HG03097 (cell line): ENCODE data around the gene PRR23E.

Experiments
- ATAC-seq: cut with Tn5 transposase; IDR thresholded peaks from one replicate; pipeline ENCODE4 v1.9.1; 2021; ENCODE audit not compliant: unreplicated experiment, low FRiP score

PRR23E gene

DNA sequence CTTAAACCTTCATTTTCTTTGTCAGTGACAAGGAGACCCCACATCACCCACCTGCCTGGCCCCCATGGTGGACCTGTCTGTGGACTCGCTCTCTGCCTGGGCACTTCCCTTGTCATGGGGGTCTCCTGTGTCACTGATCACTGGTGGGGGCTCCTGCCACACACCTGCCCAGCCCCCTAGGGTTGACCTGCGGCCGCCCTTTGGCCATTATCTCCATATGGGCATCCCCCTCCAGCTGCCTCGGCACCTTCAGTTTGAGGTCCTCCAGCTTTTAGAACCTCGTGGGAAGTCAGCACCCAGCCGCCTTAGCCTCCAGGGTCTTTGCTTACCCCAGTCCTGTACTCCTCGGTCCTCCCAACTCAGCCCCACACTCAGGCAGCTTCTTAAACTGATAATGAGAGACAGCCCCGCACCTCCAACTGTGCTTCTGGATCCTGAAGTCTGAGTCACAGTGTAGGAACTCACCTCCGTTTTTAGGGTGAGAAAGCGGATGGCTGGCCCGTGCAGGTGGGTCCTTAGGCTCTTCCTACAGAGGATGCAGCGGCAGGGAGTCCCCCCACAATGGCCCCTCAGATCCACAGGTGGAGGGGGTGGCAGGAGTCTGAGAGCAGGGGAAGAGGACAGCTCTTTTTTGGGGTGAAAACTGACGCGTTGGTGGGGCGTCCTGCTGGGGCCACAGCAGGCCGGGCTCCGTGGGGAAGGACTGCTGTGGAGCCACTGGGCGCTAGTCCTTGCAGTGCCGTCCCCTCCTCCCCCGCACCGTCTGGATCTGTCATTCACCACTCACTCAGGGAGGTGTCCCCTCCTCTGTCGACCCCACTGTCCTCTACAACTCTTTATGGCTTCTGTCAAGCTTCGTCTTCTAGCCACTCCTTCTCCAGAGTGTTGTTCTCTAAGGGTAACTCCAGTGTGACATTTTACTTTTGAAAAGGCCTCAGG, 8.7 kb upstream of the PRR23E start:
- no peak for ATAC-seq

DNA sequence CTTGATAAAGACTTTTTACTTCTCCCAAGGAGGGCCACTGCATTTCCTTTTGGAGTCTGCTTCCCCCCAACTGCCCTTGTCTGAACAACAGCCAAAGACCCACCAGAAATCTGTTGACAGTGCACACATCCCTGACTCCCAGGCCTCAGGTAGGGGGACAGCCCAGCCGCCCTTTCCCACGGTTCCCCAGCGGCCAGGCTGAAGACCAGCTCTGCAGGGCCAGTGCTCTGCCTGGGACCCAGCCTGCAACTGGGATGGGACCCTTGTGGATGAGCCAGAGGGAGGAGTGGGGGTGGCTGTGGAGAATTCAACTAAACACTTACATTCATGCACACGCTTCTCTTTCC, 8.1 kb upstream of the PRR23E start:
- ATAC-seq: no peak

DNA sequence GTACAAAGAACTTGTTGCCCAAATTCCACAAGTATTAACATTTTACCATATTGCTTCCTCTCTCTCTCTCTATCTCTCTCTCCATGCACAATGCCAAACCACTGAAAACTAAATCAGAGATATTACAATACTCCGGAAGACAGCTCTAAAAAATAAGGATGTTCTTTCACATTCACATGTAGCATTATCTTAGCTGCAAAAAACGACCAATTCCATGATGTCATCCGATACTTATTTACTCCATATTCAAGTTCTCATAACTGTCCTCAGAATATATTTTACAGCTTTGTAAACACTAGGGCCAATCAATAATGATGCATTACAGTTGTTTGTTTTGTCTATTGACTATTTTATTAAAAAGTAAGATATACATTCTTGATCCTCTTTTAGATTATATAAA, 7.7 kb upstream of the PRR23E start:
- no peak for ATAC-seq

DNA sequence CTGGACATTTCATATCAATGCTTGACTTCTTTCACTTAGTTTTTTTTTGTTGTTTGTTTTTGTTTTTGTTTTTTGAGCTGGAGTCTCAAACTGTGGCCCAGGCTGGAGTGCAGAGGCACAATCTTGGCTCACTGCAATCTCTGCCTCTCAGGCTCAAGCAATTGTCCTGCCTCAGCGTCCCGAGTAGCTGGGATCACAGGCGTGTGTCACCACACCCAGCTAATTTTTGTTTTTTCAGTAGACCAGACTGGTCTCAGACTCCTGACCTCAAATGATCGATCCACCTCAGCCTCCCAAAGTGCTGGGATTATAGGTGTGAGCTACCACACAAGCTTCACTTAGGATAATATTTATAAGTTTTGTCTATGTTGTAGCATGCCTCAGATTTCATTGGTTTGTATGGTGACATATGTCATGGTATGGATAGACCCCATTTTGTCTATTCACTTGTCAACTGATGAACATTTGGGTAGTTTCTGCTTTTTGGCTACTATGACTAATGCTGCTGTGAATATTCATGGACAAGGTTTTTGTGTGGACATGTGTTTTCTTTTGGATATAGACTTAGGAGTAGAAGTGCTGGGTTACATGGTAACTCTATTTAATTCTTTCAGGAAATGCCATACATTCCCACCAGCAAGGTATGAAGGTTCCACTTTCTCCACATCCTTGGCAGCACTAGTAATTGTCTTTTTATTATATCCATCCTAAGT, 6.8 kb upstream of the PRR23E start:
- no peak for ATAC-seq

GRCh38 chr3:127187316-127187715, 5.6 kb upstream of the PRR23E start:
- no peak for ATAC-seq

GRCh38 chr3:127193341-127193740, 410 bp downstream of the PRR23E start:
- ATAC-seq: no peak

- ATAC-seq: no peak
These were observed 844 bp downstream of the PRR23E start for GRCh38 chr3:127193775-127194174.

- no peak for ATAC-seq
These were observed 1.8 kb downstream of the PRR23E start for GRCh38 chr3:127194601-127195187.

- ATAC-seq: no peak
These were observed 2.5 kb downstream of the PRR23E start for GRCh38 chr3:127195417-127195816.

DNA sequence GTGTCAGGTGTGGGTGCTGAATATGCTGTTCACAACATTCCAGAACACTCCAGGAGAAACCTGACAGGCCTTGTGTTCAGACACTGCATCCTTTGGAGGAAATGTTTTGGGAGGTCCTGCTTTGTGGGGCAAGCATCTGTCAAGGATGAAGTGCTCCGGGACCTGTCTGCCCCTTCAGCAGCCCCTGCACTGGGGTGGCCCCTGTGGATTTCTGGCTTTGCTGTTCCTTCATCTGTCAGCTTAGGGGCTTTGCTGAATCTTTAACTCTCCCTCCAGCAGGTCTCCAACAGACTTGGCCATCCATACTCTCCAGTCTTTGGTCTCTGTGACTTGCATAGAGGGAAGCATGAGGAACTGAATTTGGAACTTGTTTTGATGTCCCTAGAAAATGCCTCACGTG, 3.1 kb downstream of the PRR23E start:
- ATAC-seq: no peak

- no peak for ATAC-seq
These were observed 3.8 kb downstream of the PRR23E start for GRCh38 chr3:127196466-127197299.

DNA sequence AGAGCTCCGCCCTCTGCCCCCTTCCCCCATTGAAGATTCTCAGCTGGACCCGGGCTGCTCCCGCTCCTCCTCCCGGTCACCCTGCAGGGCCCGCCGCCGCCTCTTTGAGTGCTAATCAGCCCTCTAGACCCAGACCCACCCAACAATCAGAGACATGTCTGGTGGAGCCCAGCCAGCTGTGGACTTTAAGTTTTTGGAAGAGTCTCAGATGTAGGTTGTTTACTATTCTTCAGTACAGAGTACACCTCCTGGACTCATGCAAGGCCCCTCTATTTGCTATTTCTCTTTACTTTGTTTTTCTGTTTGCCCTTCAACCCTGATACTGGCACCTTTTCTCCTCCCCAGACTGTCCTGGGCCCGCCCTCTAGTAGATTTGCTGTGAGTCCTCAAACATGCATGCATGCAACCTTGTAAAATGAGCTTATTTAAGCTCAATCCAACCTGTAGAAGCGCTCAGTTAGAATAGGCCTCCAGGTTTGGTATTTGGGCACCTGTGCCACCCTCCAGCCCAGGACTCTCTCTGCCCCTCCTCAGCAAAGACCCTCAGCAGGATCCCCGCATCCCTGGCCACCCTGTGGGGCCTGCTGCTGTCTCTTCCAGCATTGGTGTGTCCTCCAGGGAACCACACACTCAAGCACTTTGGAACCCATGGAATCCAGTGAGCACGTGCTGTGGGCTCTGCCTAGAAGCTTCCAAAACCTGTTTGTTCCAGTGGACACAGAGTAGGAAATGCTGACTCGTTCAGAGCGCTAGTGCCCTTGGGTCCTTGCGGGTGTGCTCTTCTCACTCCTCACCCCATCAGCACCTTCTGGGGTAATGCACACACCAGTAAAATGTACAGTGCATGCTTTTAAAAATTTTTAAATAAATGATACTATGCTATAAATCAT, 4.6 kb downstream of the PRR23E start:
- no peak for ATAC-seq

DNA sequence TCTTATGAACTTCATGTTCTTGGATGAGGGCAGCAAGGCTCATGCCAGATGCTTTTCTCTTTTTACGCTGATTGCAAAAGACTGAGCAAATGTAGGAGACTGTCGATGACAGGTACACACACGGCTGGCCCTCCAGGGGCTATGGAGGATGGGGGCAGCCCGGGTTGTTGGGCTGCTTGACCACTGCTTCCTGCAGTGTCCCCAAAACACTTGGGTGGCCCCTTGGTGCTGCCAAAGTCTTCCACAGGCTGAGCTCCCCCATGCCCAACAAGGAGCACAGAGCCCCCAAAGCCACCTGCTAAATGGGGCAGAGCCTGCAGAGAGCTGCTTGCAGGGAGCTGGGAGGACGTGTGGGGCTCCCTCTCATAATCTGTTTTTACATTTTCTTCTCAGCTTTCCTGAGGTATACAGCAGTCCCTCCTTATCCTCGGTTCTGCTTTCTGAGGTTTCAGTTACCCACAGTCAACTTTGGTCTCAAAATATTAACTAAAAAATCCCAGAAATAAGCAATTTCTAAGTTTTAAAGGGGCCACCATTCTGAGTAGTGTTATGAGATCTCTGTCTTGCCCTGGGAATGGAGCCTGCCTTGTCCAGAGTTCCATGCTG, 7.3 kb downstream of the PRR23E start:
- ATAC-seq: no peak

DNA sequence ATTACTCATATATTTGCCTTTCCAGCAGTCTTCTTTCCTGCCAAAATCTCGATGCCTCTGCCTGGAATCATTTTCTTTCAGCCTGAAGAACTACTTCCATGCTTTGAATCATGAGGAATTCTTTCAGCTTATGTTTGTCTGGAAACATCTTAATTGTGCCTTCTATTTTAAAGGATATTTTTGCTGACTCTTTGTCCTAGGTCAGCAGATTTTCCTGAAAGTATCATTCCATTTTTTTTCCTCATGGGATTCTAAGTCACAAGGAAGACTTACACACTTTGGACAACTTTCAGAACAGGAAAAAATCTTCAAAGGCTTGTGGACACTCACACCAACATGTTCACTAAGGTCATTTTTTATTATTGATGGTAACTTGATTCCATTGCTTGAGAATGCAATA, 10.1 kb downstream of the PRR23E start:
- ATAC-seq: no peak

DNA sequence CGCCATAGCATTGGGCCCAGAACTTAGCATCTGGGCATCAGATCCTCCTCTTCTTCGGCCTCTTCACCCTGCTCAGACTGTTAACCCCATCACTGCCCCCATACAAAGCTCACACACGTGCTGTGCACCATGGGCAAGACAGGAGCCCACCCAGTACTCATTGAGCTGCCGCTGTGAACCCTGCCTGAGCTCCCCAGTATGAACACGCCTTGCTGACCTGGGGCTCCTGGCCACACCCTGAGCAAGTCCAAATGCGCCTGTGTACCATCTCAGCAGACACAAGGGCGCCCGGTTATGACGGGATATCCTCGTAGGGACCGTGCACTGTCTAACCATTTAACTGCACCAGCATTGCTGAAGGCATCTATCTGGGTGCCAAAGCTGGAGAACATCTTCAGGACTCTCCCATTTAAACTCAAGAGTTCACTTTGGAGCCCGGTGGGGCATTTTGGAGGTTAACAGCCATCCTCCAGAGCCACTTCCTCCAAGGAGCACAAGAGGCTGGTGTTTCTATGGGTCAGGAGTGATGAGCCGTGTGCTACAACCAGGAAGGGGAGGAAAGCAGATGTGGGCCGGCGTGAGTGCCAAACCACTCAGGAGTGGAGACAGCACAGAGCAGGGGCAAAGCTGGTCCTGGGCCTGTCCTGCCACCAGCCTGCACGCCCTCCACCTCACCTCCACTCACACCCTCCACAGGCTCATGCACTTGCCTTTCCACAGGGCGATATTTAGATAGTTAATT, 12.1 kb downstream of the PRR23E start:
- no peak for ATAC-seq

DNA sequence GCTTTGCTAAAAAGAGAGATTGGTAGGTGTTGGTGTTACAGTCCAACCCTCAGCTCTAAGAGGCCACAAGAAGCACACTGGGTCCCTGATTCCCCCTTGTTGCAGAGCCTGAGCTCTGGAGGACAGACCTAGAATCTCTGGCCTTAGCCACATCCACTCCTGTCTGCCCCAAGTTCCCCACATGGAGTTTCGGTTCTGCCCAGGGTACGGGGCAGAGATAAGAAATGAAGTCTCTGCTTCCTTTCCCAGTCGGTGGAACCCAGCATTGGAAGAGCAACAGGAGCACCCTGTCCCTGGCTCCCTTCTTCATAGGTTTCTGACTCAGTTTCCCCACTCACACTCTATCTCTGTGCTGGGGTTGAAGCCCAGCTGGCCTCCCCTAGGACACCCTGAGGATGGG, 13.2 kb downstream of the PRR23E start:
- no peak for ATAC-seq

DNA sequence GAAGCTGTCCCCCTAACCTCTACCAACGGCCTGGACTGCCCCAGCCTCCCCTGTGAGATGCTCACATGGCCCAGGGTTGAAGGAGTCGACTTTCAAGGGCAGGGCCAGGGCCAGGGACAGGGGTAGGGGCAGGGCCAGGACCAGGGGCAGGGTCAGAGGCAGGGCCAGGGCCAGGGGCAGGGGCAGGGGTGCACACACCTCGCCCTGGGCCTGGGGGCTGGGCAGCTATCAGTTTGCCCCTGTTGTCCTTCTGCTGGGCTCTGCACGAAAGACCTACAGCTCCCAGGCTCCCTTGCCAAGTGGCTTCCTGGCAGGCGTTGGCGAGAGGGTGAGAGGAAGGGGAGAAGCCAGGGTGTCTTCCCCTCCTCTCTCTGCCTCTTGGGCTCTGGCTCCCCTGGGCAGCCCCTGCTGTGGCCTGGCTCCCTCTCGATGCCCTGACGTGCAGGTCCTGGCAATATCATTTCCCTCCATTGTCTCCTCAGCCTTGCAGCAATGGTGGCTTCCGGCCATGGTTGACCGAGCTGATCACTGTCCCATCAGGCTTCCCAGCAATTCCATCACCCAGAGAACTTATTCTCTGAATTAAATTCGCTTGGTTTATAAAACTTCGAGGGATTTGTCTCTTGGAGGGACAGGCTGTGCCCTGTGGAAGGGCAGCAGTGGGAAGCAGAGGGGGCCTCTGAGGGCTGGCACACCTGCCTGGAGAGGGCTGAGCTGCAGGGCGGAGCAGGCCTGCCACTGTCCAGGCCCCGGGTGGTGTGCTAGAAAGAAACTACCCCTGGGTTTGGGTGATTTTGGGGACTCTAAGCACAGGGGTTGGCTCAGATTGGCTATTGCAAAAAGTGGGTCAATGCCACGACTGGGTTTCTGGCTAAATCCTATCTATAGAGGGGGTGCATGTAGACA, 13.9 kb downstream of the PRR23E start:
- no peak for ATAC-seq
